Stomach (tissue), 4 donors: Measurements from ENCODE around the gene C2orf42.

Source experiments
- CTCF ChIP-seq, 7 experiments: fragments of 450-650 bp in 4 of 7; fragments of 200-600 bp in 3 of 7; sonication (generic) in 3 of 7; IDR thresholded peaks; one replicate each; pipeline ENCODE4 v1.5.1; 2016 to 2019; ENCODE audit warnings: antibody characterized with exemption in 7 of 7, control low read depth in 2 of 7, mild to moderate bottlenecking in 1 of 7
- EP300 ChIP-seq: sonication (generic); formaldehyde crosslinking; IDR thresholded peaks from one replicate; pipeline ENCODE4 v1.6.1; 2017; ENCODE audit warnings: antibody characterized with exemption
- POLR2A ChIP-seq, 4 donors: fragments of 450-650 bp; IDR thresholded peaks; one replicate each; pipeline ENCODE4 v1.6.1; 2016; ENCODE audit warnings: antibody characterized with exemption in 4 of 4, control low read depth in 2 of 4, mild to moderate bottlenecking in 1 of 4, moderate library complexity in 1 of 4
- POLR2AphosphoS5 ChIP-seq, 3 donors: sonication (generic); formaldehyde crosslinking; IDR thresholded peaks; one replicate each; pipeline ENCODE4 v1.6.1; 2016; ENCODE audit warnings: antibody characterized with exemption in 3 of 3

- TF ChIP-seq POLR2A (IDR thresholded peaks at IDR 0.05) (no peak), CTCF (IDR thresholded peaks at IDR 0.05) (no peak), POLR2AphosphoS5 (IDR thresholded peaks at IDR 0.05) (no peak), EP300 (no peak)
These were observed 29.7 kb downstream of the C2orf42 start for GRCh38 chr2:70161069-70161534.
